Central memory CD4-positive, alpha-beta T cell (primary cell): ENCODE data around the gene TSPY3.
"Not testable (repeated sequence)": the region's sequence is repeated elsewhere in the genome, so short reads cannot be mapped to it uniquely, and the experiment has no call there.

Source experiments
- DNase-seq: peaks from one replicate; pipeline ENCODE4 v3.0.0; 2022
- total RNA-seq, 3 experiments: gene quantifications; one replicate each; lab custom pipeline; 2026; lab: John Stamatoyannopoulos, UW

The TSPY3 gene
- total RNA-seq, result 0 reads per million in 3 experiments

DNA sequence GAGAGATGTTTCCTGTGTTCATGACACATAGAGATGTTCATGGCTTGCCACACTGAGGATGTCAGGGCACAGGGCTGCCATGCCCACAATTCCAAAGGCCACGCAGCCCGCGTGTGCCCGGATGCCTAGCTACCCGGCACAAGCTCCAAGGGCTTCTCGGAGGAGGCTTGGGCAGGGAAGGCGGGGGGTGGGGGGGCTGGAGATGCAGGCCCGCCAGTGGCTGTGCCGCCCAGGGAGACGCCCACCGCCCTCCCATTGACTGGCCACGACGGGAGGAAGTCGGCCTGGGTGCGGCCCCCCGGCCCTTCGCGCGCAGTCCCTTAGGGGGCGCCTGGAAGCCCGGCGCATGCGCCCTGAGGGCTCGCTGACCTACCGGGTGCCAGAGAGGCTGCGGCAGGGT lies at the start of gene TSPY3:
TSS of gene TSPY3 (plus strand) at position 301 of the 400 bp plus-strand sequence. CDS start at position 347, 46 bp downstream.
- DNase-seq, result not testable (repeated sequence)

- not testable (repeated sequence) for DNase-seq
Observed at GRCh38 chrY:9357497-9357896, 40.7 kb upstream of the TSPY3 start, which contains the start of gene TSPY8. TSPY8 (plus strand) TSS chrY:9357797; CDS start chrY:9357843, 46 bp downstream.

DNA sequence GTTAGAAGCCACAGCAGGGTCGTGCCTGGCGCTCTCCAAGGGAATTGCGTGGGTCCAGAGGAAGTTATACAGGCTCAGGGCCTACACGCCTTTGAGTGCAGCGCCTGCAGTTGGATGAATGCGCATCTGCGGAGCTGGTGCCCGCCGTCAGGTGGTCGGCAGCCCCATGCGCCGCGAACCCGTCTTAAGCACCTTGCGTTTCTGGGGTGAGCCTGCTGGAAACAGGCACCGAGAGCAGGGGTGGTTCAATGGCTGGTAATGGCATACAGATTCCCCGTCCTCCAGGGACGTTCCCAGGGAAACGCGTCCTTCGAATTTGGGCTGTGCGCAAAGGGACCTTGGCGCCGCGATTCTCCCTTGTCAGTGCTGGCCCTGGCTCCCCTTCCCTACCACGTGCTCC lies 1.7 kb upstream of the TSPY3 start:
- DNase-seq, result not testable (repeated sequence)
